ENCODE results near the gene KRTAP25-1.

DNA sequence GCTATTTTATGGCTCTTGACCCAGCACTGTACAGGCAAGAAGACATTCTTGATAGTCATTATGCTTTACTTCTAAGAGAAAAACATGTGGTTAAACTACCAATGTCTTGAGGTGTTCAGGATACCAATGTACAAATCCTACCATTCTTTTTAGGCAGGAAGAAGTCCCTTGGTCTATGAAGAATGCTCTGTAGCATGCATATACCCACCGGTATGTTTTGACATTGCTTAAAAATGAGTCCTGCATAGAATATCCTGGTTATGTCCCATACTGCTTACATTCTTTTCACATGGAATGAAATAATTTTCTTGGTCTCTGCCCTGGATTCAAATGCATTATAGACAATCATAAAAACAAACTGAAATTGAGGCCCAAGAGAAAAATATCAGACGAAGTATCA lies 43.4 kb upstream of the KRTAP25-1 start:
- TF ChIP-seq CTCF (IDR thresholded peaks at IDR 0.05) (no peak), EP300 (IDR thresholded peaks at IDR 0.05) (no peak), POLR2AphosphoS5 (IDR thresholded peaks at IDR 0.05) (no peak), POLR2A (IDR thresholded peaks at IDR 0.05; ENCODE audit: low read depth) (no peak)
